Dedifferentiated amniotic fluid mesenchymal stem cell (primary cell): Measurements from ENCODE around the gene FLT1.

Experiments used
- DNase-seq: peaks from one replicate; pipeline ENCODE4 v3.0.0-alpha.2; 2016; ENCODE audit errors: extremely low spot score

Gene FLT1

DNA sequence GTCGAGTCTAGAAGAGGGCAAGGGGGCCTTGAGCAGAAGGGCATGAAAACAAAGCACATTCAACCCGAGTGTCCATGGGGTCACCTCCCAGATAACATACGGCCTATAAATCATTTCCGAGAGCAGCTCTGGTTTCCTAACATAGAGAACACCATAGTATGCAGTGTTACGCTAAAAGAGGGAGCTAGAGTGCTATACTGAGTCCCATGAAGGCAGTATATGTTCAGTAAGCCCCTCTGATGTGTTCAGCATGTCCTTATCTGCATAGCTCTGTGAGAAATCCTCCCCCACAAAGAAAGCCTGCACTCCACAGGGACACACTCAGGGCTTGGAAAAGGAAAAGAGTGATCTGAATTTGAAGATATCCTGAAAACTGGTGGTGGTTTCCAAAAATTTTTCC, 175.4 kb downstream of the FLT1 start:
- DNase-seq, result no peak

- no peak for DNase-seq
Measured at GRCh38 chr13:28318496-28318895, 176.4 kb downstream of the FLT1 start.

- no peak for DNase-seq
Measured at GRCh38 chr13:28316836-28317235, 178.1 kb downstream of the FLT1 start.

DNA sequence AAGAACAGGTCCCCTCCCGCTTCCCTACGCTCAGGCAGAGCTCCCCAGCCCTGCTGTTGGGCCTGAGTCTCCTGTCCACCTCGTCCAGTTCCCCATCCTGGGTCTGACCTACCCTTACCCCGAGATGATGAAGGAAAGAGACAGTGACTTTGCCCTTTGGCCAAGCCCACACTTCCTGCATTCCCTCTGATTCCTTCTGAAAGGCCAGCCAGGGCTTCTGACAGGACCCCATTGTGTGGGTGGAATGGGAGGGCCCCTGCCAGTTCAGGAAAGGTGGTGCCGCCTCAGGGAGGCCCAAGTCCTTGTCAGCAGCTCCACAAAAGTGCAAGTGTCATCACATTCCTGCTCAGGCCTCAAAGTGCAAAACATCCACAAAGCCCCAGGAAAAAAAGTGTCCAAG, 178.8 kb downstream of the FLT1 start:
- no peak for DNase-seq

DNA sequence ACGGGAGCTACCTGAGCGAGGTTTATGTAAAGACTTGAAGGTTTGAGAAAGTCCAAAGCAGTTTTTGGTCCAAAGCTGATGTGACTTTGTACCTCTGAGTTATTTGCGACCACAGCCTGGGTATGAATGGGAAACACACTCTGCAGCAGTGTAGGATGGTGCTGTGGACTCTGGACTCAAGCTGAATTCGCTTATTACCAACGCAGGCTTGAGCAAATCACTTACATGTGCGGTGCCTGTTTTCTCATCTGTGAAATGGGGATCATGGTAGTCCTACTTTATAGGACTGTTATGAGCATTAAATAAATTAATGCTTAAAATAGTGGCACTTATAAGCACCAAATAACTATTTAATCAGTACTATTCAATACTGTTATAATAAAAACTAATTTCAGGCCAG, 180.0 kb downstream of the FLT1 start:
- no peak for DNase-seq

DNA sequence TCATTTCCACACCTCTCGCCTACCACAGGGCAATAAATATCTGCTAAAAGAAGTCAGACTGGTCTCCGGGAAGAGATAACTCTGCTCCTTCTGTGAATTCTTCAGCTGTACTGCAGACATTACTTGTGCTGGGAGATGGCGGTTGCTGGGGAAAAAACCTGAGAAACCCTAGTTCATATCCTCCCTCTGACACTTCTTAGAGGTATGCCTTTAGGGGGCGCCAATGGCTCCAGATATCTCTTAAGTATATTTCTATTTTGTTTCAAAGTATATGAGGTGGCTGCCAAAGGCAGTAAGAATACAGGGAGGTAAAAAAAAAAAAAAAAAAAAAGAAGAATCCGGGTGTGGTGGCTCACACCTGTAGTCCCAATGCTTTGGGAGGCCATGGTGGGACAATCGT, 181.3 kb downstream of the FLT1 start:
- no peak for DNase-seq

DNA sequence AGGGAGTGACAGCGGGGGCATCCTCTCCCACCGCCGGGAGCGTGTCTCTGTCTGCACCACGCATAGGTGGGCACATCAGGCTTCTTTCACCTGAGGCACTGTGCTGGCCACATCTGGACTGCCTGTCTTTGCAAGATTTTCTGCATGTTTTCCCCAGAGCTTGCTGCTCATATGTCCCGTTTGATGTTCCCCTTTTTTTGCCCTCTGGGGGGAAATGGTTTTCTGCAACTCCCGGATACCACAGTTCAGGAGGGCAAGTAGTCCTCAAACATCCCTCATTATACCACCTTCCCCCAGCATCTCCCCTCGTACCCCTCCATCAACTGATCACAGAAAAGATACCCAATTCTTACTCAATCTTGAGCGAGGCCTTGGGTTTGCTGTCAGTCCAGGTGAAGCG, 188.6 kb downstream of the FLT1 start:
- no peak for DNase-seq

DNA sequence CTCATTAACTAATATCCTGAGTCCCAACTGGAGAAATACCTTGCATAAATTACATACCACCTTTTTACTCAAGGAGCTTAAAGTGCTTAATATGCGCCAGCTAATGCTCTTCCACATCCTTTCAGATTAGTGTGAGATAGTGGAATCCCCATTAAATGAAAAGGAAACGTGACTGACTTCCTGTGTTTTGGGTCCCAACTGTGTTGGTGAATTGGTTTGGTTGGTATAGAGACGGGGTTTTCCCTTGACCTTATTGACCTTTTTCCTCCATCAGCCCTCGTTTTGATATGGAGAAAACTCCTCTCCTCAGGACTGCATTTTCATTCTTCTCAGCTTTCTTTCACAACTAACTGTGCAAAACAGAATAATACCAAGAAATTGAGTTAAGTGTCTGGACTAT, 193.1 kb downstream of the FLT1 start:
- no peak for DNase-seq

DNA sequence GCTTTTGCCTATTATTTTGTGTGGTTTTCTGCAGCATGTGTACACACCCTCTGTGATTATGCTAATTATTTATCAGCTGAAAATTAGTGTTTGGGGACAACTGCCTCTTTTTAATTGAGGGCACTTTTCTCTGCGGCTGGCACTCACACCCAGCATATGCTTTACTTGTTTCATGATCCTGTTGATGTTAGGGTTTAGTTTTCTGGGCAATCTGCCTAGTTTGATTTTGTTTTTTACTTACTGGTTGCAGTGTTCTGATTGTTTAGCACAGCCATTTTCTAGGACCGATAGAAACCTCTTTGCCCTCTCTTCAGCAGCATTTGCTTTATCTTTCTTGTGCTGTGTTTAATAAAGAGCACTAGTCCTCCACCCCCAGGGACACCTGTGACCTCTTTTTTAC, 195.0 kb downstream of the FLT1 start:
- DNase-seq, result no peak

- no peak for DNase-seq
Measured at GRCh38 chr13:28297341-28297740, 197.6 kb downstream of the FLT1 start.

DNA sequence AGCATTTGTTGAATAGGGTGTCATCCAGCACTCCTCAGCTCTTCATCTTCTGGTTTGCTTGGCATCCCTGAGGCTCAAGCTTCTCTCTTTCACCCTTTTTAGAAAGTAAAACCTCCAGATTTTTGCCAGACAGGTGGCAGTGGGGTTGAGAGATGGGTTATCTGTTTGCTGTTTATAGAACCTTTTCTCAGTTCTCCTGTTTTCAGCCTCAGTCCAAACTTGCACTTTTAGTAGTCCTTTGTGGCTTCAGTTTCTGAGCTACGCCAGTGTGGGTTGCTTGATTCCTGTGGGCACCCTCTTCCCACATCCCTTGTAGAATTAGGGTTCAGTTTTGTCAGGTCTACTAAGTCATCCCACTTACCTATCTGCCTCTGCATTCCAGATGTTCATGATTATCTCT, 208.7 kb downstream of the FLT1 start:
- DNase-seq, result no peak

GRCh38 chr13:28283600-28283999, 211.3 kb downstream of the FLT1 start:
- DNase-seq, result no peak

DNA sequence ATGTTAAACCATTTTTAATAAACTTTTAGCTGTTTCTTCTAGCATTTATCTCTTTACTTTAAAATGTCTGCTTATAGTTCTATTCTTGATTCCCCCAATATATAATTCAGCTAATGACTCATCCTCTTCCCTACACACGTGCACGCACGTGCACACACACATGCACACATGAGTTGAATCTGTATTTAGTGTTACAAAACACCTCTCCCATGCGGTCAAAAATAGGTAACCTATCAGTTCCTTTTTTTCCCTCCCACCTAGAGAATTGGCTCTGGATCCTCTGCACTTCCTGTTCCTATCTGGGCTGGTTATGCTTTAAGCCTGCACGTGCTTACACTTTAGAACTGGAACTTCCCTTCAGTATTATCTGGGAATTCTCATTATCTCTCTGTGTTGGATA, 212.5 kb downstream of the FLT1 start:
- DNase-seq, result no peak

DNA sequence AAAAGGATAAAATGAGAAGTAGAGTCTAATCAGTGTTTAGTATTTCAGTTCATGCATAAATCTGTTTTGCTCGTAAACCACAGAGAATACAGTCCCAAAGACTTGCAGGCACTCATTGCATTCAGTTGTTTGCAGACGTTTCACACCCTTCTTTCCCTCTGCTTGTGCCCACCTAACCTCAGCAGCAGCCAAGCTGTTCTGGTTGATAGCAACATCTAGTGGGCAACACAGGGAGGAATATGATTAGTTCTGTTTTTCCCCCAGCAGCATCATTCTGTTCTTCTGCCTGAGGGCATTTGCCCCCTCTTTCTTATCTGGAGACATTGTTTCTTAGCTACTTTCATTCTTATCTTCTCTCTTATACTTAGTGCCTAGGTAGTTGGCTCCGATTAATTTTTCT, 221.0 kb downstream of the FLT1 start:
- DNase-seq, result no peak

DNA sequence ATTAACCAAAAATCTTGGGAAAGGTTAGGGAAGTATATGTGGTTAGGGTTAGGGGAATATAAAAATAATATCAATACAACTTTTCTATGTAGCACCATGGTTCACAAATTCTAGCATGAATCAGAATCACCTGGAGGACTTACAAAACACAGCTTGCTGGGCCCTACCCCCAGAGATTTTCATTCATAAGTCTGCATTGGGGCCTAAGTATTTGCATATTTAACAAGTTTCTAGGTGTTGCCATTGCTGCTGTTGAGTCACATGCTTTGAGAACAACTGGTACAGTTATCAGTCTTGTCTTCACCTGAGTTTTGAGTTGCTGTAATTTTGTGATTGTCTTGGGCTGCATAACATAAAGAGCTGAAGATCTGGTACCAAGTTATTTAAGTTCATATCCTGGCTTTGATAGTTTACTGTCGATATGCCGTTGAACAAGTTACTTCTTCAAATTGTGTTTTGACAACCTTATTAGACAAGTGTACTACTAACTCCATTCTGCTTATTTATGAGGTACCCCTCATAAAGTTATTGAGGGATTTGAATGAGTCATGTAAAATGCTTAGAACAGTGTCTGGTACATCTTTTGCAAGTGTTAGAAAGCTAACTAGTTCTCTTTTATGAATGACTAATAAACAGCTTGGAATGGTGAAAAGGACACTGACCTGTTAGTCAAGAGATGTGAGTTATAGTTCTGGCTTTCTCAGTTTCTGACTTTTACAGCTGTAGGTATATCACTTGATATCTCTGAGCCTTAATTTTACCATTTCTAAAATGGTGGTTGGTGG, 223.7 kb downstream of the FLT1 start:
- no peak for DNase-seq

- DNase-seq, result no peak
Measured at GRCh38 chr13:28268800-28269223, 226.1 kb downstream of the FLT1 start.

DNA sequence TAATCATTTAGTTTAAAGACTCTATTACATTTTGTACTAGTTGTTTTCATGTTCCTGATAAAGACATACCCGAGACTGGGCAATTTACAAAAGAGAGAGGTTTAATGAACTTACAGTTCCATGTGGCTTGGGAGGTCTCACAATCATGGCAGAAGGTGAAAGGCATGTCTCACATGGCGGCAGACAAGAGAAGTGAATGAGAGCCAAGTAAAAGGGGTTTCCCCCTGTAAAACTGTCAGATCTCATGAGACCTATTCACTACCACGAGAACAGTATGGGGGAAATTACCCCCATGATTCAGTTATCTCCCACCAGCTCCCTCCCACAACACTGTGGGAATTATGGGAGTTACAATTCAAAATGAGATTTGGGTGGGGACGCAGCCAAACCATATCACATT, 227.4 kb downstream of the FLT1 start:
- no peak for DNase-seq

- DNase-seq, result no peak
Measured at GRCh38 chr13:28258417-28258816, 236.5 kb downstream of the FLT1 start.

GRCh38 chr13:28257305-28257704, 237.6 kb downstream of the FLT1 start:
- no peak for DNase-seq

DNA sequence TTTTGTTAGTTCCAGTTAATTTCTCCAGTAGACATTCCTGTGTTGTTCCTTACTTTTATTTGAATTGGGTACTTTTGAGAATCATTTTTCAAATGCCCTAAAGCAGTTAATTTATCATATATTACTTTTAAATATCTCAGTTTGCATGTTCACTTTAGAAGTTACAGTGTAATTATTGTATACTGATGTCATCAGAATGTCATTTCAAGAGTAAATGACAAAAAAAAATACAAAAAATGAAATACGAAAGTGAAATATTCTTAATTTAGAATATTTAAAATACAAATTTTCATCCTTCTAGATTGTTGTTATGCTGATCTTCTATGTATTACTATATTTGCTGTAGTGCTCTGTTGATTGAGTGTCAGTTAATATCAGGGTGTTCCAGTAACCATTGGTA, 242.4 kb downstream of the FLT1 start:
- DNase-seq, result no peak

DNA sequence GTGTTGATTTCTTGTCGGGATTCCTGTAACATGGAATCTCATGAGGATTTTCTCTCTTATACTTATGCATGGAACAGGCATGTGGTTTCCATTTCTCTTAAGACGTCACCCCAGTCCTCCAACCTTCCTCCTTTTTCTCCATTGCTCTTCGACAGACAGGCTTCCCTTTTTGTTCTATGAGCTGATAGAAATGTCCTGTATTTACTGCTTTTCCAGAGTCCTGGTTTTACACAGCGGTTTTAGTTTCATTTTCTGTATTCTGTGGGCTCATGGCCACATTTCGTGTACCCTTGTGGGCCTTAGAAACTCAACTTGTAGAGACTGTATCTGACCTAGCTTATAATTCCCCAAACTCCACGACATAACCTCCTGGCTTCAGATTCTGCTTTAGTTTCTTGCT, 243.5 kb downstream of the FLT1 start:
- DNase-seq, result no peak

GRCh38 chr13:28250542-28250941, 244.4 kb downstream of the FLT1 start:
- DNase-seq, result no peak
